ENCODE data around the gene PPAN. TPM values are rescaled to one million over a fixed set of nuclear protein-coding genes. Genes with fewer than 3 reads are reported as not detected.

Gene PPAN, protein sequence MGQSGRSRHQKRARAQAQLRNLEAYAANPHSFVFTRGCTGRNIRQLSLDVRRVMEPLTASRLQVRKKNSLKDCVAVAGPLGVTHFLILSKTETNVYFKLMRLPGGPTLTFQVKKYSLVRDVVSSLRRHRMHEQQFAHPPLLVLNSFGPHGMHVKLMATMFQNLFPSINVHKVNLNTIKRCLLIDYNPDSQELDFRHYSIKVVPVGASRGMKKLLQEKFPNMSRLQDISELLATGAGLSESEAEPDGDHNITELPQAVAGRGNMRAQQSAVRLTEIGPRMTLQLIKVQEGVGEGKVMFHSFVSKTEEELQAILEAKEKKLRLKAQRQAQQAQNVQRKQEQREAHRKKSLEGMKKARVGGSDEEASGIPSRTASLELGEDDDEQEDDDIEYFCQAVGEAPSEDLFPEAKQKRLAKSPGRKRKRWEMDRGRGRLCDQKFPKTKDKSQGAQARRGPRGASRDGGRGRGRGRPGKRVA
- total RNA-seq (2021; ENCODE audit: unreplicated experiment) (63.3 TPM), Bru-seq, nascent RNA (percentile 91 among the genes with signal in this experiment), BruChase-seq, experiment 1, labeled RNA remaining after a 2-hour chase (percentile 98 among the genes with signal in this experiment), BruChase-seq, experiment 2, labeled RNA remaining after a 6-hour chase (percentile 97 among the genes with signal in this experiment)
- 72.0 TPM for polyA plus RNA-seq (2012; ENCODE audit: insufficient read length)
- long read RNA-seq, transcript PPAN-201 (12 exons, 1,657 nt), result major isoform, 106 of 122 reads
- long read RNA-seq, transcript PPAN-202 (11 exons, 1,575 nt), result minor isoform, 8 of 122 reads
- long read RNA-seq, partial matches to known transcripts, result 0 of 122 reads
- long read RNA-seq, other reads (novel, unspliced or antisense), result 7 of 122 reads

DNA sequence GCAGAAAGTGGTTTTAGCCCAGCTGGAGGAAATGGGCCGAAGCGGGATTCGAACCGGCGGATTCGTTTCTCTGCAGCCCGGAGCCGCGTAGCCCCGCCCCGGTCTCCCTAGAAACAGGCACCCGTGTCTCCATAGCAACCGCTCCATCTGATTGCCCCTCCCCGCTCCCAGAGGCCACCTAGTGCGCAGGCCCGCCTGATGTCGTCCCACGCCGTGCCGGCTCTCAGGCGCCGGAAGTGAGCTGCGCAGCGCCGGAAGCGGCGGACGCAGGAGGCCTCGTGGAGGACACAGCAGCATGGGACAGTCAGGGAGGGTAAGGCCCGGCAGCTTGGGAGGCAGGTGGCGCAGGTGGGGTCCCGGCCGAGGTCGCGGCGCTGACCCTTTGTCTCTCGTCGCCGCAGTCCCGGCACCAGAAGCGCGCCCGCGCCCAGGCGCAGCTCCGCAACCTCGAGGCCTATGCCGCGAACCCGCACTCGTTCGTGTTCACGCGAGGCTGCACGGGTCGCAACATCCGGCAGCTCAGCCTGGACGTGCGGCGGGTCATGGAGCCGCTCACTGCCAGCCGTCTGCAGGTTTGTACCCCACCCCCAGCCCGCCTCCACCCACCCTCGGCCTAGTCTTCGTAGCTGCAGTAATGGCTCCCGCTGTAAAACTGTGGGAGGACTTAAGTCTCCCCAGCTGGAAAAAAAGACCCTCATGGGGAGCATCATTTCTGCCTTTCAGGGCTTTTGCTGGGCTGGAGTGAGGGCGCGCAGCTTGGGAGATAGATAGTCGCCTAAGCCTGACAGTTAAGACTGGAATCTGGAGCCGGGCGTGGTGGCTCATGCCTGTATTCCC lies at the start of gene PPAN:
Gene PPAN (plus strand): TSS at position 263 of the 837 bp plus-strand sequence. CDS start 33 bp downstream, at position 296.
- peak; percentile 98 for ATAC-seq
- TF ChIP-seq, protein P1, sequence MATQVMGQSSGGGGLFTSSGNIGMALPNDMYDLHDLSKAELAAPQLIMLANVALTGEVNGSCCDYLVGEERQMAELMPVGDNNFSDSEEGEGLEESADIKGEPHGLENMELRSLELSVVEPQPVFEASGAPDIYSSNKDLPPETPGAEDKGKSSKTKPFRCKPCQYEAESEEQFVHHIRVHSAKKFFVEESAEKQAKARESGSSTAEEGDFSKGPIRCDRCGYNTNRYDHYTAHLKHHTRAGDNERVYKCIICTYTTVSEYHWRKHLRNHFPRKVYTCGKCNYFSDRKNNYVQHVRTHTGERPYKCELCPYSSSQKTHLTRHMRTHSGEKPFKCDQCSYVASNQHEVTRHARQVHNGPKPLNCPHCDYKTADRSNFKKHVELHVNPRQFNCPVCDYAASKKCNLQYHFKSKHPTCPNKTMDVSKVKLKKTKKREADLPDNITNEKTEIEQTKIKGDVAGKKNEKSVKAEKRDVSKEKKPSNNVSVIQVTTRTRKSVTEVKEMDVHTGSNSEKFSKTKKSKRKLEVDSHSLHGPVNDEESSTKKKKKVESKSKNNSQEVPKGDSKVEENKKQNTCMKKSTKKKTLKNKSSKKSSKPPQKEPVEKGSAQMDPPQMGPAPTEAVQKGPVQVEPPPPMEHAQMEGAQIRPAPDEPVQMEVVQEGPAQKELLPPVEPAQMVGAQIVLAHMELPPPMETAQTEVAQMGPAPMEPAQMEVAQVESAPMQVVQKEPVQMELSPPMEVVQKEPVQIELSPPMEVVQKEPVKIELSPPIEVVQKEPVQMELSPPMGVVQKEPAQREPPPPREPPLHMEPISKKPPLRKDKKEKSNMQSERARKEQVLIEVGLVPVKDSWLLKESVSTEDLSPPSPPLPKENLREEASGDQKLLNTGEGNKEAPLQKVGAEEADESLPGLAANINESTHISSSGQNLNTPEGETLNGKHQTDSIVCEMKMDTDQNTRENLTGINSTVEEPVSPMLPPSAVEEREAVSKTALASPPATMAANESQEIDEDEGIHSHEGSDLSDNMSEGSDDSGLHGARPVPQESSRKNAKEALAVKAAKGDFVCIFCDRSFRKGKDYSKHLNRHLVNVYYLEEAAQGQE (IDR thresholded peaks at IDR 0.05; ENCODE audit: insufficient read depth in 1 of 2, low read depth in 2 of 2, low read length in 1 of 2), result no peak
- TF ChIP-seq TCF7L2 (IDR thresholded peaks at IDR 0.05; ENCODE audit: low read depth, low read length), result no peak
- TF ChIP-seq, protein P2, sequence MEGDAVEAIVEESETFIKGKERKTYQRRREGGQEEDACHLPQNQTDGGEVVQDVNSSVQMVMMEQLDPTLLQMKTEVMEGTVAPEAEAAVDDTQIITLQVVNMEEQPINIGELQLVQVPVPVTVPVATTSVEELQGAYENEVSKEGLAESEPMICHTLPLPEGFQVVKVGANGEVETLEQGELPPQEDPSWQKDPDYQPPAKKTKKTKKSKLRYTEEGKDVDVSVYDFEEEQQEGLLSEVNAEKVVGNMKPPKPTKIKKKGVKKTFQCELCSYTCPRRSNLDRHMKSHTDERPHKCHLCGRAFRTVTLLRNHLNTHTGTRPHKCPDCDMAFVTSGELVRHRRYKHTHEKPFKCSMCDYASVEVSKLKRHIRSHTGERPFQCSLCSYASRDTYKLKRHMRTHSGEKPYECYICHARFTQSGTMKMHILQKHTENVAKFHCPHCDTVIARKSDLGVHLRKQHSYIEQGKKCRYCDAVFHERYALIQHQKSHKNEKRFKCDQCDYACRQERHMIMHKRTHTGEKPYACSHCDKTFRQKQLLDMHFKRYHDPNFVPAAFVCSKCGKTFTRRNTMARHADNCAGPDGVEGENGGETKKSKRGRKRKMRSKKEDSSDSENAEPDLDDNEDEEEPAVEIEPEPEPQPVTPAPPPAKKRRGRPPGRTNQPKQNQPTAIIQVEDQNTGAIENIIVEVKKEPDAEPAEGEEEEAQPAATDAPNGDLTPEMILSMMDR (IDR thresholded peaks at IDR 0.05), result no peak
- peak; percentile 90 for TF ChIP-seq POLR2AphosphoS5 (IDR thresholded peaks at IDR 0.05; ENCODE audit: low read depth, low read length)
- peak; percentile 61; the same call in 1 of the 2 replicates for TF ChIP-seq SIN3A (IDR thresholded peaks at IDR 0.05; ENCODE audit: borderline replicate concordance, insufficient read depth, low read depth, low read length)
- H3K36me3 ChIP-seq (ENCODE audit: control insufficient read depth, insufficient read depth, low read length), result peaks cover 14% of the 10 kb centered on the region
- H3K4me1 ChIP-seq (ENCODE audit: control insufficient read depth, insufficient read depth, low read length), result peaks cover under 1% of the 10 kb centered on the region
- no peaks in the 10 kb centered on the region for H3K27me3 ChIP-seq (ENCODE audit: control insufficient read depth, insufficient read depth, low read length)
- peak within 1 kb of the TSS; percentile 90 for H3K27ac ChIP-seq (ENCODE audit: low read length)
- peak; percentile 76 for DNase-seq (ENCODE audit: low read depth, low spot score)
- no TSS peak for BruUV-seq (replicated peaks)
- in situ Hi-C loops (cut with HindIII; ENCODE audit: low pct_unique_long_range_greater_than_20kb, low sequenced_read_pairs) (no loop called here), intact Hi-C loops (cut with micrococcal nuclease; ENCODE audit: unreplicated experiment) (no loop called here)
- peak within 1 kb of the TSS; percentile 82 to 94 for H3K4me3 ChIP-seq (ENCODE audit: low read depth in 2 of 2, low read length in 2 of 2)
- H3K9me3 ChIP-seq (ENCODE audit: control insufficient read depth, insufficient read depth, low read depth, low read length), result no peaks in the 10 kb centered on the region
- ChIA-PET POLR2A (no interaction called here), CTCF (interaction anchor here (0.5 to 0.7 kb wide), 6 partner anchors 8 to 282 kb away, joined by 3 to 9 read pairs (median 3); no protein-coding TSS in a partner anchor)

DNA sequence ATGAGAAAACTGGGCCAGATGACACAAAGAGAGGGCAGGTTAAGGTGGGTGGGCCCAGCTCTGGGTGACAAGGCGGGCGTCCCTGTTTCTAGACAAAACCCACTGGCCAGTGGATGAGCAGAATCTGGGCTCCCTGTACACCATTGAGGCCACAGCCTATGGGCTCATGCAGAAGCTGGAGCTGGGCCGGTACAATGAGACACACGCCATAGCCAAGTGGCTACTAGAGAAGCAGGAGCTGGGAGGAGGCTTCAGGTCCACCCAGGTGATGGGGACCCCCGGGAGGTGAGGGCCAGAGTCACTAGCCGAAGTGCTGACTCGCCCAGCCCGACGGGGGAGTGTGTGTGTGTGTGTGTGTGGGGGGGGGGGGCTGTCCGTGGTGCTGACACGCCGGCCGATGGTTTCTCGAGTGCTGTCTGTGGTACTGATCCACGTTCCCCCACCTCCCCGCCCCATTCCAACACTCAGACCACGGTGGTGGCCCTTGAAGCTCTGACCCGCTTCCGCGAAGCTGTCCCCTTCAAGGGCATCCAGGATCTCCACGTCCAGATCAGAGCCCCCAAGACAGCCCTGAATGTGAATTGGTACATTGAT lies 44.3 kb upstream of the PPAN start:
- POLR2A ChIA-PET, result interaction anchor here (0.7 kb wide), 1 partner anchor 62 kb away, joined by 6 read pairs; no protein-coding TSS in a partner anchor
- CTCF ChIA-PET, result no interaction called here
- Histone ChIP-seq H3K27ac (ENCODE audit: low read length) (no peak overlapping the region), H3K36me3 (ENCODE audit: control insufficient read depth, insufficient read depth, low read length) (no peaks in the 10 kb centered on the region), H3K4me1 (ENCODE audit: control insufficient read depth, insufficient read depth, low read length) (no peaks in the 10 kb centered on the region), H3K9me3 (ENCODE audit: control insufficient read depth, insufficient read depth, low read depth, low read length) (no peaks in the 10 kb centered on the region), H3K4me3 (ENCODE audit: low read depth in 2 of 2, low read length in 2 of 2) (no peak overlapping the region), H3K27me3 (ENCODE audit: control insufficient read depth, insufficient read depth, low read length) (no peaks in the 10 kb centered on the region)
- in situ Hi-C loops (cut with HindIII; ENCODE audit: low pct_unique_long_range_greater_than_20kb, low sequenced_read_pairs), result no loop called here
- DNase-seq (ENCODE audit: low read depth, low spot score) (no peak), ATAC-seq (no peak)
- BruUV-seq (replicated peaks), result no TSS peak
- TF ChIP-seq, protein P2 (IDR thresholded peaks at IDR 0.05), result no peak
- TF ChIP-seq SIN3A (IDR thresholded peaks at IDR 0.05; ENCODE audit: borderline replicate concordance, insufficient read depth, low read depth, low read length) (no peak), POLR2AphosphoS5 (IDR thresholded peaks at IDR 0.05; ENCODE audit: low read depth, low read length) (no peak), TCF7L2 (IDR thresholded peaks at IDR 0.05; ENCODE audit: low read depth, low read length) (no peak)
- TF ChIP-seq, protein P1 (IDR thresholded peaks at IDR 0.05; ENCODE audit: insufficient read depth in 1 of 2, low read depth in 2 of 2, low read length in 1 of 2), result peak; percentile 81 to 90
- intact Hi-C loops (cut with micrococcal nuclease; ENCODE audit: unreplicated experiment), result no loop called here
